ENCODE data around the gene TMEM221.
A peak's percentile ranks its signal among the peaks of the same experiment; 100 is the strongest.

Gene TMEM221

GRCh38 chr19:17406046-17406886 lies 42.2 kb downstream of the TMEM221 start:
- peak in 4 of 51 donors; percentile 9 to 32 (median 11) for DNase-seq

DNA sequence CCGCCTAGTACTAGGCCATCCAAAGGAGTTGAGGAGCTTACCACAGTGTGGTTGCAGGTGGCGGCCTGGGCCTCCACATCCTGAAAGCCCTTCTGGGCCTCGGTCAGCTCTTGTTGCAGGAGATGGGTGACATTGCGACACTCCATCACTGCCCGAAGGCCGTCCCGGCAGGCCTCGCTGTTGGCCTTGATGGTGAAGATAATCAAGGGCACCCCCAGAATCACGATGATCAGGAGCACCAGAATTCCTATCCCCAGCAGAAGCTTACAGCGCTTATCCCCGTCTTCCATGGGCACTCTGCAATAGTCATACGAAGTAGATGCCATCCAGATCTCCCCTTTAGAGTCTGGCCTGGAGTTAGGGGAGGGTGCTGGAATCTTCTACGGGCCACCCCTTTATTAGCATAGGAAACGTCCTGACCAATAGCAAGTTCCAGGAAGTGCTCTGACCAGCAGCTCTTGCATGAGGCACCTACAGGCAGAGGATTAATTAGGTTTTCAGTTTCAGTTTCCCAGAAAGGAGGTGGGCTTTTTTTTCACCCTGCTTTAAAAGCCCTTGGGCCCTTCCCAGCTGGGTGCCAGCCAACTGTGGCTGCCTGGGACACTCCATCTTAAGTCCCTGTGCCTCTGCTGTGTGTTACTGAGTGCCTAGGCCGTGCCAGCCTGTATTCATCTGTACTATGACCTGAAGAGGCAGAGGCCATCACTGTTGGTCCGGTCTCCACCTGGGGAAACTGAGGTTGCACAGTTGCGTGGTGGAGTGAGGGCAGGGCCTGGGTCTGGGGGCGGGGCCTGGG lies 43.0 kb downstream of the TMEM221 start, which contains the start of gene BST2:
Gene BST2 (minus strand): TSS at position 381 of the 796 bp plus-strand sequence. CDS start 55 bp downstream, at position 326.
- DNase-seq, result peak in 22 of 51 donors; percentile 4 to 51 (median 25)

GRCh38 chr19:17404621-17405249 lies 43.7 kb downstream of the TMEM221 start:
- DNase-seq, result no peak

DNA sequence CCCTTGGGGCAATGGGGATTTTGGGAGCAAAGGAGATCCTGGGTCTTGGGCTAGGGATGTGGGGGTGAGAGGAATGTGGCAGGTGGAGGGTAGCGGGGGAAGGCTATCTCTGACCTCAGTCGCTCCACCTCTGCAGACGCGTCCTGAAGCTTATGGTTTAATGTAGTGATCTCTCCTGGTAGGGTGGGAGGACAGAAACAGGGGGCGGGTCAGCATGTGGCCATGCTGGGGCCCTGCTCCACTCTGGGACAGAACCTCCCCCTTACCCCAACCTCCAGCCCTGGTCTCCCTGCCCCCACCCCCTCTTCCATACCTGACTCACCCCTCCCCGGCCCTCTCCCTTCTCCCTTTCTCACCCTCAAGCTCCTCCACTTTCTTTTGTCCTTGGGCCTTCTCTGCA lies 44.5 kb downstream of the TMEM221 start:
- DNase-seq, result no peak

GRCh38 chr19:17402982-17403855 lies 45.2 kb downstream of the TMEM221 start:
- DNase-seq, result peak in 1 of 51 donors; percentile 6

- no peak for DNase-seq
Observed at GRCh38 chr19:17401628-17402027, 46.8 kb downstream of the TMEM221 start.

GRCh38 chr19:17398902-17399527 lies 49.5 kb downstream of the TMEM221 start:
- no peak for DNase-seq

DNA sequence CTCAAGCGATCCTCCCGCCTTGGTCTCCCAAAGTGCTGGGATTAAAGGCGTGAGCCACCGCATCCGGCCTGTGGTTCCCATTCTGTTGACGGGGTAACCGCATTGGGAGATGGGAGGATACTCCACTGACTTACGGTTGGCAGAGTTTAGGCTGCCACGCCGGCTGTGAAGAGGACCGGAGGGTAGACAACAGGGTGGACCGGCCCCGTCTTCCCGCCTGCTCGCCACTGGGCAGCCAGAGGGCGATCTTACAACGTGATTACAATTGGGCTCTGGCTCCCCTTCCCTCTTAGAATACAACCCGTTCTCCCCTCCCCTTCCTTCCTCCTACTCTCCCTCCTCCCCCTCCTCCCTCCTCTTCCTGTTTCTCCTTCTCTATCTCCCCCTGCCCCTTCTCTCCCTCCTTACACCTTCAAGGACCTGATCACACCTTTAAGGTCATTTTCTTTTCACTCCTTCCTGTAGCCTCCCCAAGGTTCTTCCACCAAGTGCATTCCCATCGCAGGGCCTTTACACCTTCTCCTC lies 53.5 kb downstream of the TMEM221 start:
- DNase-seq, result peak in 3 of 51 donors; percentile 3 to 26 (median 6)

DNA sequence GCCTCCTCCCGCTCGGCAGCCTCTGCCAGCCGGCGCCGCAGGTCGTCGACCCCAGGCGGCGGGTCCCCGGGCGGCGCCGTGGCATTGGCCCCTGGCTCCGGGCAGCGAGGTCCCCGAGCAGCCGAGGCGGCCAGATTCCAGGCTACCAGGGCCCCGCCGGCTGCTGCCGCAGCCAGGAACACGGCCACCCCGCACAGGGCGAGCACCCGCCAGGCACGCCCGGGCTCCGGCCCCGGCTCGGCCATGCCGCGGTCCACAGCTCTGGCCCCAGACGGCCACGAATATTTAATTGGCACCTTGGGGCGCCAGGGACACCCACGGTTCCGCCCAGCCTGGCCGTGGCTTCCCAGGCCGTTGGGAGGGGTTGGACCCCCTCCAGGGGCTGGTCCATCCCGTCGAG lies 54.6 kb downstream of the TMEM221 start, which contains the start of gene CCDC194:
Gene CCDC194 (minus strand): TSS at position 283 of the 400 bp plus-strand sequence. CDS start 38 bp downstream, at position 245.
- no peak for DNase-seq

DNA sequence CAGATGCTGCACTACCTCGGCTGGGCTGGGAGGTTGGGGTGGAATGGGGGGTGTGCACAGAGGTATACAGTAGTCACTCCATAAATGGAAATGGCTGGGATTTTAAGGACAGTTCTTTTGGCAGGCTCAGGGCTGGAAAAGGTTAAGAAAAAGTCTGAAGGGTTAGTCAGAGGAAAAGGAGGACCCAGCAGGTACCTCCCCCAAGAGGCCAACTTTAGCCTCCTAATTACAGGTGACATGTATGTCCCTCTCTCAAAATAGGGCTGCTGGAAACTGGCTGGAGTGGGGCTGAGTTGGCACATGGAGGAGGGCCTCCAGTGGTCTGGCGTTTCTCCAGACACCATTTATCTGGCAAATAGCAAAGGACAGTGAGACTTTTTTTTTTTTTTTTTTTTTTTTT lies 55.5 kb downstream of the TMEM221 start:
- DNase-seq, result no peak

DNA sequence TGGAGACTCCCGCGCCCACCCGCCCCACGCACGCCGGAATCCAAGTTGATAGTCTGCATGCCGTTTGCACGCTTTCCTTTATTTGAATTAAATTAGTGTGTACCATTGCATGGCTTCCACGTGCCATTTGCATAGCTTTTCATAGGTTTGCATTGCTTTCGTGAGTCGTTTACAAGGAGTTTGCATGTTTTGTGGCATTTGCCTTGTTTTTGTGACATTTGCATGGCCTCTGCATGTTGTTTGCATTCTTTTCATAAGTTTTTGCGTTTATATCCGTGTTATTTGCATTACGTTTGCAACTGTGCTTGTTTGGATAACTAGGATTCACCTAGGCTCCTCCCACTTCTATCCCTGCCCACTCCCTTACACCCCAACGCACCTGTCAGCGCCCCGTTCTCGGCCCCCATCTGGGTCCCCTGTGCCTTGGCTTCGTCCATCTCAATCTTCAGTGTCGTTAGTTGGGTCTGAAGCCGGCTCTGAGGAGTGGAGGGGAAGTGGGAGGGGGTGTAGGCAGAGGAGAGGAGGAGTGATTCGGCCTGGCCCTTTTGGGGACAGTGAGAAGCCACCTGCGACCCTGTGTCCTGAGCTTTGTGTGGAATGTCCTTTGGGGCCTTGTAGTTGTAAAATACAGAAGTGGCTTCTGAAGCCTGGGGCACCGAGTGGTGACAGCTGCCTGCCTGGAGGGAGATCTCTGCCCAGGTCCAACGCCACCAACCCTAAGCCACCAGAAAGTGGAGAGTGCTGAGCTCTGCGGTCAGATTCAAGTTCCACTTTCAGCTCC lies 56.9 kb downstream of the TMEM221 start:
- DNase-seq, result peak in 2 of 51 donors; percentile 4 to 10

DNA sequence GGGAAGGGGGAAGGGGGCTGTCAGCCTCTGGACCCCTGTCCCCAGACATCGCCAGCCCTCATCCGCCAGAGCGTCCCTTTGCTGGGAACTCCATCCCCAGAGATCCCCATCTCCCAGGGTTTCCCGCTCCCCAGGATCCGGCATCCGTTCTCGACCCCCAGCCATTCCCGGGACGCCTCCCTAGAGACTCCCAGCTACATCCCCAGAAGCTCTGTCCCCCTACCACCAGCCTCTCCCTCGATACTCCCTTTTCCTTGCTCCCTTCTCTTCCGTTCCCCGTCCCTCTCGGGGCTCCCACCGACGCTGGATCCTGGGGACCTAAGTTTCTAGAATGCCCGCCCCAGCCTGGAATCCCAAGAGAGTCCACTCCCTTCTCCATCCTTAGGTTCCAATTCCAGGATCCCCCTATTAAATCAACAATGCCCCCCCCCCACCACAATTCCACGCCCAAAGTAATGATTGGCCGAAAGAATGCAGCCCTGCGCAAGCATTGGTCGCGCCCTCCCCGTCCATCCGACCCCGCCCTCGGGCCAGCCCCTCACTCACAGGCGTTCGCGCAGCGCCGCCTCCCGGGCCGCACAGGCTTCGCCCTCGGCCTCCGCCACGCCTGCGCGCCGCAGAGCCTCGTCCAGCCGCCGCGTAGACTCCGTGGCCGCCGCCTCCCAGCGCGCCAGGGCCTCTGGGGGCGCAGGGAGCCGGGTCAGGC lies 57.6 kb downstream of the TMEM221 start:
- peak in 50 of 51 donors; percentile 18 to 90 (median 72) for DNase-seq

GRCh38 chr19:17389957-17390664 lies 58.4 kb downstream of the TMEM221 start:
- DNase-seq, result no peak

- no peak for DNase-seq
Observed at GRCh38 chr19:17389288-17389687, 59.2 kb downstream of the TMEM221 start.

DNA sequence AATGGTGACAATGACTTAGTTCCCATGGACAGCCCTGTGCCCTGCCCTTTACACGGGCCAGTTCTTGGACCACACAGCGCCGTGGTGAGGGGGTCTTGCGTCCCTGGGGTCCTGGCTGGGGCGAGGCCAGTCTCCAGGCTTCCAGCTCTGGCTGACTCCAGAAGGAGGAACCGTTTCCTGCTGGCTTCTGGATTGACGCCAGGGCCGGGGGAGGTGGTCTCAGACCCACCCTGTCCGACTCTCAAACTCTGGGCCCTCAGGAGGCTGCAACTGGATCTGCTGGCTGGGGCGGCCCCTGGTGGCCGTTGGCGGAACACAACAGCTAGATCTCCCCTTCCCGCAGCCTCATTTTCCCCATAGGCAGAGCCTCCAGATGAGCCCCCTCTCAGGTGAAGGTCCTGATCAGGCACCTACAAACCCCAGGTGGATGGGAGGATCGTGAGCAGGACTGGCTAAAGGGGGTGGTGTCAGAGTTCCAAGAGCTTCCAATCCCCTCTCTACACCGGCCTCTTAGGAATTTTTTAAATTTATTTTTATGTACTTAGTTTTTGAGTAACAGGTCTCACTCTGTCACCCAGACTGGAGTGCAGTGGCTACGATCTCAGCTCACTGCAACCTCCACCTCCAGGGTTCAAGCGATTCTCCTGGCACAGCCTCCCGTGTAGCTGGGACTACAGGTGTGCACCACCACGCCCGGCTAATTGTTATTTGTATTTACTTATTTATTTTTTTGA lies 62.4 kb downstream of the TMEM221 start:
- DNase-seq, result peak in 18 of 51 donors; percentile 3 to 42 (median 16)
